ENCODE measurements around the gene NFIL3. TPM values are rescaled to one million over a fixed set of nuclear protein-coding genes. Genes with fewer than 3 reads are reported as not detected.

NFIL3 gene
- total and polyA plus RNA-seq, 2 donors (not counting 1 experiment from before 2014, with no cell fraction given) = 2.7 to 14.3 TPM

DNA sequence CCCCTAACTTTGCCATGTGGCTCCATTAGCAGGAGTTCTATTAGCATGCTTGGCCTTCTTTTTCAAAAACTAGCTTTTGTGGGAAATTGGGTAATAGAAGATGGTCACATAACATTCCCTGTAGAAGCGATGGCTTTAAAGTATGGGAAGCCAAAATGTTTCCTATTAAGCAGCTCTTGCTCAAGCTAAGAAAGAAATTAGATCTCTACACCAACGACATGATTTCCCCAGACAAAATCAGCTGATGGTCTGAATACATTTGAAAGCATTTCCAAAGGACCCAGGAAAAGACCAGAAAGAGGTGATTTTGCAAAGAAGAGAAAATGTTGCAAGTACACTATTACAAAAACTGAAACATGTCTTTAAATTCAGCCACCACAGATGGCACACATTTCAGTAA is 4.8 kb upstream of the NFIL3 start:
- Mint-ChIP-seq H3K4me1 (peaks cover 14% of the 10 kb centered on the region), H3K27ac (no peak overlapping the region), H3K9me3 (ENCODE audit: insufficient read depth) (no peaks in the 10 kb centered on the region), H3K4me3 (no peak overlapping the region), H3K27me3 (peaks cover 24% of the 10 kb centered on the region)
- Histone ChIP-seq H3K9ac (ENCODE audit: low read length) (no peak overlapping the region), H3K79me2 (ENCODE audit: control insufficient read depth, insufficient read depth, low read length) (no peaks in the 10 kb centered on the region), H4K20me1 (ENCODE audit: control insufficient read depth, insufficient read depth, low read length, poor library complexity, severe bottlenecking) (no peaks in the 10 kb centered on the region), H3K27ac (ENCODE audit: low read length in 2 of 2) (no peak overlapping the region), H3K4me3 (ENCODE audit: control extremely low read depth in 1 of 5, extremely low read depth in 1 of 5, insufficient read depth in 1 of 5, low read depth in 2 of 5, low read length in 4 of 5) (no peak overlapping the region), H3K4me2 (replicated peaks; ENCODE audit: low read depth, low read length, poor library complexity, severe bottlenecking) (no peak overlapping the region), H2AFZ (ENCODE audit: insufficient read depth, low read depth, low read length, poor library complexity, severe bottlenecking) (no peak overlapping the region), H3K9me3 (ENCODE audit: control extremely low read depth in 1 of 3, control insufficient read depth in 2 of 3, insufficient read depth in 1 of 3, low read length in 2 of 3) (no peaks in the 10 kb centered on the region), H3K36me3 (replicated peaks in 1 of 2; ENCODE audit: control extremely low read depth in 1 of 2, control insufficient read depth in 1 of 2, extremely low read depth in 1 of 2, insufficient read depth in 2 of 2, low read length in 1 of 2) (no peaks in the 10 kb centered on the region), H3K27me3 (replicated peaks in 1 of 4; ENCODE audit: control extremely low read depth in 1 of 4, control insufficient read depth in 3 of 4, insufficient read depth in 4 of 4, low read length in 3 of 4) (peaks cover 0 to 9% (median 1%) of the 10 kb centered on the region in 4 experiments), H3K4me1 (ENCODE audit: control insufficient read depth in 2 of 2, insufficient read depth in 2 of 2, low read length in 2 of 2) (peaks cover 14 to 15% of the 10 kb centered on the region in 2 donors)
- ATAC-seq (ENCODE audit: low read depth) = no peak
- CTCF ChIA-PET = interaction anchor here (0.5 to 13.3 kb wide), 3 partner anchors 31 to 515 kb away, joined by 3 to 291 read pairs (median 3); no protein-coding TSS in a partner anchor
- no peak for DNase-seq
- POLR2A ChIA-PET = no interaction called here
- intact Hi-C loops (cut with micrococcal nuclease) = loop anchor here (5.0 kb wide), 1 partner anchor 1286 kb away; no protein-coding TSS in a partner anchor
- WGBS (ENCODE audit: insufficient coverage) = no CpG with 5 or more reads among the region's 2 CpGs
- no peak for TF ChIP-seq EZH2 (IDR thresholded peaks at IDR 0.05; ENCODE audit: borderline replicate concordance, insufficient read depth, low read depth, low read length, poor library complexity, severe bottlenecking)
- TF ChIP-seq, protein P1, sequence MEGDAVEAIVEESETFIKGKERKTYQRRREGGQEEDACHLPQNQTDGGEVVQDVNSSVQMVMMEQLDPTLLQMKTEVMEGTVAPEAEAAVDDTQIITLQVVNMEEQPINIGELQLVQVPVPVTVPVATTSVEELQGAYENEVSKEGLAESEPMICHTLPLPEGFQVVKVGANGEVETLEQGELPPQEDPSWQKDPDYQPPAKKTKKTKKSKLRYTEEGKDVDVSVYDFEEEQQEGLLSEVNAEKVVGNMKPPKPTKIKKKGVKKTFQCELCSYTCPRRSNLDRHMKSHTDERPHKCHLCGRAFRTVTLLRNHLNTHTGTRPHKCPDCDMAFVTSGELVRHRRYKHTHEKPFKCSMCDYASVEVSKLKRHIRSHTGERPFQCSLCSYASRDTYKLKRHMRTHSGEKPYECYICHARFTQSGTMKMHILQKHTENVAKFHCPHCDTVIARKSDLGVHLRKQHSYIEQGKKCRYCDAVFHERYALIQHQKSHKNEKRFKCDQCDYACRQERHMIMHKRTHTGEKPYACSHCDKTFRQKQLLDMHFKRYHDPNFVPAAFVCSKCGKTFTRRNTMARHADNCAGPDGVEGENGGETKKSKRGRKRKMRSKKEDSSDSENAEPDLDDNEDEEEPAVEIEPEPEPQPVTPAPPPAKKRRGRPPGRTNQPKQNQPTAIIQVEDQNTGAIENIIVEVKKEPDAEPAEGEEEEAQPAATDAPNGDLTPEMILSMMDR (IDR thresholded peaks at IDR 0.05) = no peak

DNA sequence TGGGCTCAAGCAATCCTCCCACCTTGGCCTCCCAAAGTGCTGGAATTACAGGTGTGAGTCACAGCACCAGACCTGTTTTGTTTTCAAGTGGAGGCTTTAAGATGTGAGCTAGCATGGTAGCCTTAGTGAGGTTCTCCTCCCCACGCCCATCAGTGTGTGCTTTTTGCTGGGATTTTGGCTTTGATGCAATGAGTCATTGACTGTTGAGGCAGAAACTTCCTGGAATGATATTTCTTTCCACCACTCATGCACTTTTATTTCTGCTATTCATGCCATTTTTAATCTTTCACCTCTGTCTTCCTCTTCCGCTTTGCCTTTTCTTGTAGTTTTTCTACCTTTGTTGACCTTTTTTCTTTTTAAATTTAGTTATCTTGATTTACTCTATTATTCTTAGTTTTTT is 4.2 kb upstream of the NFIL3 start:
- H3K4me2 ChIP-seq (replicated peaks; ENCODE audit: low read depth, low read length, poor library complexity, severe bottlenecking) = no peak overlapping the region
- peaks cover 0 to 10% (median 1%) of the 10 kb centered on the region in 4 experiments for H3K27me3 ChIP-seq (replicated peaks in 1 of 4; ENCODE audit: control extremely low read depth in 1 of 4, control insufficient read depth in 3 of 4, insufficient read depth in 4 of 4, low read length in 3 of 4)
- H3K36me3 ChIP-seq (replicated peaks in 1 of 2; ENCODE audit: control extremely low read depth in 1 of 2, control insufficient read depth in 1 of 2, extremely low read depth in 1 of 2, insufficient read depth in 2 of 2, low read length in 1 of 2) = no peaks in the 10 kb centered on the region
- WGBS (ENCODE audit: insufficient coverage) = no CpG with 5 or more reads among the region's 2 CpGs
- DNase-seq (no peak), ATAC-seq (ENCODE audit: low read depth) (no peak)
- no peak overlapping the region for H2AFZ ChIP-seq (ENCODE audit: insufficient read depth, low read depth, low read length, poor library complexity, severe bottlenecking)
- H3K27ac Mint-ChIP-seq = no peak overlapping the region
- no peak overlapping the region for H3K27ac ChIP-seq (ENCODE audit: low read length in 2 of 2)
- no peak overlapping the region for H3K9ac ChIP-seq (ENCODE audit: low read length)
- no peak for TF ChIP-seq EZH2 (IDR thresholded peaks at IDR 0.05; ENCODE audit: borderline replicate concordance, insufficient read depth, low read depth, low read length, poor library complexity, severe bottlenecking)
- TF ChIP-seq, protein P1 (IDR thresholded peaks at IDR 0.05) = no peak
- ChIA-PET POLR2A (no interaction called here), CTCF (interaction anchor here (1.2 to 13.3 kb wide), 3 partner anchors 392 to 514 kb away, joined by 3 to 291 read pairs (median 80); no protein-coding TSS in a partner anchor)
- peaks cover 25% of the 10 kb centered on the region for H3K27me3 Mint-ChIP-seq
- no peak overlapping the region for H3K4me3 Mint-ChIP-seq
- H3K4me3 ChIP-seq (ENCODE audit: control extremely low read depth in 1 of 5, extremely low read depth in 1 of 5, insufficient read depth in 1 of 5, low read depth in 2 of 5, low read length in 4 of 5) = no peak overlapping the region
- H3K4me1 ChIP-seq (ENCODE audit: control insufficient read depth in 2 of 2, insufficient read depth in 2 of 2, low read length in 2 of 2) = peaks cover 17 to 18% of the 10 kb centered on the region in 2 donors
- H3K79me2 ChIP-seq (ENCODE audit: control insufficient read depth, insufficient read depth, low read length) = no peaks in the 10 kb centered on the region
- no peaks in the 10 kb centered on the region for H3K9me3 ChIP-seq (ENCODE audit: control extremely low read depth in 1 of 3, control insufficient read depth in 2 of 3, insufficient read depth in 1 of 3, low read length in 2 of 3)
- H4K20me1 ChIP-seq (ENCODE audit: control insufficient read depth, insufficient read depth, low read length, poor library complexity, severe bottlenecking) = no peaks in the 10 kb centered on the region
- intact Hi-C loops (cut with micrococcal nuclease) = loop anchor here (2.0 to 5.0 kb wide), 2 partner anchors 443 to 1286 kb away; no protein-coding TSS in a partner anchor
- peaks cover 19% of the 10 kb centered on the region for H3K4me1 Mint-ChIP-seq
- H3K9me3 Mint-ChIP-seq (ENCODE audit: insufficient read depth) = no peaks in the 10 kb centered on the region
